Neural cell (in vitro differentiated cells): Measurements from ENCODE around the gene CDKAL1. TPM values are rescaled to one million over a fixed set of nuclear protein-coding genes. Genes with fewer than 3 reads are reported as not detected.

Source experiments
- H2AFZ ChIP-seq: fragments of 200-600, 300-800 bp; sonication (generic), shearing (Covaris generic); 2 replicates; pipeline ENCODE4 v1.6.0; 2014; ENCODE audit warnings: low read depth, mild to moderate bottlenecking, antibody characterized with exemption, low read length, moderate library complexity
- H3F3A ChIP-seq: fragments of 200-600 bp; shearing (Covaris generic); 2 replicates; pipeline ENCODE4 v1.6.1; 2016; ENCODE audit warnings: mild to moderate bottlenecking, moderate library complexity, mixed read lengths, antibody characterized with exemption, low read length; ENCODE audit not compliant: insufficient read depth, poor library complexity, severe bottlenecking
- H3K27ac ChIP-seq: fragments of 200-600, 300-800 bp; sonication (generic), shearing (Covaris generic); 2 replicates; pipeline ENCODE4 v1.5.1; 2014; ENCODE audit warnings: mild to moderate bottlenecking, low read length, moderate library complexity
- H3K27me3 ChIP-seq: fragments of 300-800, 200-600 bp; sonication (generic), shearing (Covaris generic); 2 replicates; pipeline ENCODE4 v1.6.0; 2014; ENCODE audit warnings: mild to moderate bottlenecking, low read depth, low read length, moderate library complexity; ENCODE audit not compliant: insufficient read depth
- H3K36me3 ChIP-seq: fragments of 300-800, 200-600 bp; sonication (generic), shearing (Covaris generic); 2 replicates; pipeline ENCODE4 v1.5.1; 2014; ENCODE audit warnings: mild to moderate bottlenecking, antibody characterized with exemption, low read length, moderate library complexity; ENCODE audit not compliant: insufficient read depth
- H3K4me2 ChIP-seq: fragments of 300-800, 200-600 bp; sonication (generic), shearing (Covaris generic); 2 replicates; pipeline ENCODE4 v1.6.0; 2014; ENCODE audit warnings: mild to moderate bottlenecking, low read length
- H3K4me3 ChIP-seq: fragments of 300-800, 200-600 bp; sonication (generic), shearing (Covaris generic); 2 replicates; pipeline ENCODE4 v1.5.1; 2014; ENCODE audit warnings: mild to moderate bottlenecking, low read length, moderate library complexity
- H3K79me2 ChIP-seq: fragments of 200-600 bp; shearing (Covaris generic); replicated peaks from 2 replicates; pipeline ENCODE4 v1.6.0; 2014; ENCODE audit warnings: mild to moderate bottlenecking, low read length, moderate library complexity; ENCODE audit not compliant: insufficient read depth
- H3K9ac ChIP-seq: fragments of 300-800, 200-600 bp; sonication (generic), shearing (Covaris generic); 2 replicates; pipeline ENCODE4 v1.6.1; 2016; ENCODE audit warnings: mild to moderate bottlenecking, low read length, mixed read lengths
- H3K9me2 ChIP-seq: fragments of 200-600 bp; shearing (Covaris generic); 2 replicates; pipeline ENCODE4 v1.6.1; 2016; ENCODE audit warnings: mild to moderate bottlenecking, low read length, mixed read lengths; ENCODE audit not compliant: insufficient read depth
- H3K9me3 ChIP-seq: fragments of 200-600, 300-800 bp; sonication (generic), shearing (Covaris generic); 2 replicates; pipeline ENCODE4 v1.6.1; 2016; ENCODE audit warnings: mild to moderate bottlenecking, mixed run types, low read length, moderate library complexity, mixed read lengths
- H4K20me1 ChIP-seq: fragments of 200-600 bp; shearing (Covaris generic); 2 replicates; pipeline ENCODE4 v1.6.1; 2016; ENCODE audit warnings: mild to moderate bottlenecking, mixed run types; ENCODE audit not compliant: insufficient read depth
- EP300 ChIP-seq: fragments of 450-650 bp; conservative IDR thresholded peaks from 2 replicates; pipeline ENCODE4 v1.6.1; 2014; ENCODE audit warnings: antibody characterized with exemption, mild to moderate bottlenecking, moderate library complexity; ENCODE audit not compliant: poor library complexity, severe bottlenecking
- EZH2 ChIP-seq: fragments of 200-600, 300-800 bp; shearing (Covaris generic), sonication (generic); IDR thresholded peaks from 2 replicates; pipeline ENCODE4 v1.6.1; 2014; ENCODE audit warnings: antibody characterized with exemption, low read length, borderline replicate concordance, mild to moderate bottlenecking; ENCODE audit not compliant: insufficient read depth, poor library complexity, severe bottlenecking
- MXI1 ChIP-seq: fragments of 450-650 bp; conservative IDR thresholded peaks from 2 replicates; pipeline ENCODE4 v1.6.1; 2014; ENCODE audit warnings: antibody characterized with exemption, mild to moderate bottlenecking; ENCODE audit not compliant: poor library complexity, severe bottlenecking
- TAF1 ChIP-seq: IDR thresholded peaks from 2 replicates; pipeline ENCODE4 v1.6.1; 2012; ENCODE audit warnings: low read depth
- polyA plus RNA-seq: library from polyadenylated mRNA; depleted of rRNA; stranded (reverse); fragments of >200 nt; gene quantifications from 2 replicates; pipeline ENCODE4 v1.2.3, GENCODE V29; 2014
- TF ChIP-seq, protein P1 (sequence below): IDR thresholded peaks from 2 replicates; pipeline ENCODE4 v1.6.1; 2012; ENCODE audit warnings: borderline replicate concordance

The CDKAL1 gene
- polyA plus RNA-seq, 1 donor from 2014 or later: 10.7 TPM

DNA sequence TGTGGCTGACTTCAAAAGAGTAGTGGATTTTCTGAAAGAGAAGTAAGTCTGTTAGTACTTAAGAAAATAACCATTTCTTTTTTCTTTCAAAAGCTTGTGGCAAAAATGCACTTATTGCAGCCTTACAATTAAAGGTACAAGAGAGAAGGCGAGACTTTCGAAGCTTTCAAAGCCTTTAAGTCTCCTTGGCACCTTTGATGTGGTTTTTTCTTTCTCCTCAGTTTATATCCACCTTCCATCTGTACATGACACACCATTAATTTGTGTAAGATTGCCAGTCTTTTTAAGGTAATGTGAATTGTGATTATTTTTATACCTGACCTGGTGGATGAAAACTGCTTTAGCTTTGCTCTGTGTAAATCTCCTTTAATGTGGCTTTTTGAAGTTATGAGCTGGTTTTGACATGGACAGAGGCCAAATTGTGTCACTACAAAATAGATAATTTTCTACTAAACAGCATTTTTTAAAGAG, 466.1 kb downstream of the CDKAL1 start:
- no peak overlapping the region for H3K4me2 ChIP-seq
- TF ChIP-seq EZH2 (no peak), EP300 (no peak)
- TF ChIP-seq, protein P1, sequence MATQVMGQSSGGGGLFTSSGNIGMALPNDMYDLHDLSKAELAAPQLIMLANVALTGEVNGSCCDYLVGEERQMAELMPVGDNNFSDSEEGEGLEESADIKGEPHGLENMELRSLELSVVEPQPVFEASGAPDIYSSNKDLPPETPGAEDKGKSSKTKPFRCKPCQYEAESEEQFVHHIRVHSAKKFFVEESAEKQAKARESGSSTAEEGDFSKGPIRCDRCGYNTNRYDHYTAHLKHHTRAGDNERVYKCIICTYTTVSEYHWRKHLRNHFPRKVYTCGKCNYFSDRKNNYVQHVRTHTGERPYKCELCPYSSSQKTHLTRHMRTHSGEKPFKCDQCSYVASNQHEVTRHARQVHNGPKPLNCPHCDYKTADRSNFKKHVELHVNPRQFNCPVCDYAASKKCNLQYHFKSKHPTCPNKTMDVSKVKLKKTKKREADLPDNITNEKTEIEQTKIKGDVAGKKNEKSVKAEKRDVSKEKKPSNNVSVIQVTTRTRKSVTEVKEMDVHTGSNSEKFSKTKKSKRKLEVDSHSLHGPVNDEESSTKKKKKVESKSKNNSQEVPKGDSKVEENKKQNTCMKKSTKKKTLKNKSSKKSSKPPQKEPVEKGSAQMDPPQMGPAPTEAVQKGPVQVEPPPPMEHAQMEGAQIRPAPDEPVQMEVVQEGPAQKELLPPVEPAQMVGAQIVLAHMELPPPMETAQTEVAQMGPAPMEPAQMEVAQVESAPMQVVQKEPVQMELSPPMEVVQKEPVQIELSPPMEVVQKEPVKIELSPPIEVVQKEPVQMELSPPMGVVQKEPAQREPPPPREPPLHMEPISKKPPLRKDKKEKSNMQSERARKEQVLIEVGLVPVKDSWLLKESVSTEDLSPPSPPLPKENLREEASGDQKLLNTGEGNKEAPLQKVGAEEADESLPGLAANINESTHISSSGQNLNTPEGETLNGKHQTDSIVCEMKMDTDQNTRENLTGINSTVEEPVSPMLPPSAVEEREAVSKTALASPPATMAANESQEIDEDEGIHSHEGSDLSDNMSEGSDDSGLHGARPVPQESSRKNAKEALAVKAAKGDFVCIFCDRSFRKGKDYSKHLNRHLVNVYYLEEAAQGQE: no peak
- H3K4me3 ChIP-seq: no peak overlapping the region
- no peaks in the 10 kb centered on the region for H3K9me3 ChIP-seq
- H3K9ac ChIP-seq: no peak overlapping the region
- no peaks in the 10 kb centered on the region for H3K36me3 ChIP-seq
- no peaks in the 10 kb centered on the region for H4K20me1 ChIP-seq
- no peaks in the 10 kb centered on the region for H3F3A ChIP-seq
- no peaks in the 10 kb centered on the region for H3K27me3 ChIP-seq
- H3K9me2 ChIP-seq: no peaks in the 10 kb centered on the region
- no peak overlapping the region for H3K27ac ChIP-seq
- no peaks in the 10 kb centered on the region for H3K79me2 ChIP-seq
- H2AFZ ChIP-seq: no peak overlapping the region

DNA sequence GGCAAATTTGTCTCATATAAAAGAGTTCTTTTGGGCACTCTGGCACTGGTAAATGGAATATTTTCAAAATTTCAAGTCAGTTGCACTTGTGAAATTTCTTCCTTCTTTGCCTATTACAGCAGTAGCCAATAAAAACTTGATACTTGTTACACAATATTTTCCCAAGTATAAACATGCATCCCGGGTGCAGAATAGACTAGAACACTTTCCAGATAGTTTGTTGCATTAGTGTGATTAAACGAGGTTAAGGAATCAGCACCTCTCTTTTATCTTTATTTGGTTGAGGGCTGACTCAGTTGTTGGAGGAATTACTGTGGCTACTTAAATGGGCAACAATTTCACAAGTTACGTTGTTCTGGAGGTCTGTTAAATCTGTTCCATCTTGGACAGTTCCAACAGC, 467.5 kb downstream of the CDKAL1 start:
- no peak overlapping the region for H3K27ac ChIP-seq
- H3K9me3 ChIP-seq: no peaks in the 10 kb centered on the region
- no peak overlapping the region for H3K9ac ChIP-seq
- no peak overlapping the region for H2AFZ ChIP-seq
- no peaks in the 10 kb centered on the region for H3K27me3 ChIP-seq
- H3F3A ChIP-seq: no peaks in the 10 kb centered on the region
- no peaks in the 10 kb centered on the region for H4K20me1 ChIP-seq
- H3K9me2 ChIP-seq: no peaks in the 10 kb centered on the region
- no peaks in the 10 kb centered on the region for H3K36me3 ChIP-seq
- H3K79me2 ChIP-seq: no peaks in the 10 kb centered on the region
- no peak for TF ChIP-seq TAF1
- TF ChIP-seq, protein P1: no peak
- TF ChIP-seq EP300: no peak
- no peak for TF ChIP-seq MXI1
- H3K4me2 ChIP-seq: no peak overlapping the region
- no peak overlapping the region for H3K4me3 ChIP-seq
